C4-2B (cell line): ENCODE measurements around the gene FABP6.

Source experiments
- CTCF ChIP-seq: fragments of 450-650 bp; conservative IDR thresholded peaks from 2 replicates; pipeline ENCODE4 v1.5.1; 2017; ENCODE audit warnings: mild to moderate bottlenecking
- ZFX ChIP-seq: fragments of 450-650 bp; IDR thresholded peaks from 2 replicates; pipeline ENCODE4 v1.6.1; 2017

- TF ChIP-seq CTCF, result no peak
- TF ChIP-seq ZFX, result no peak
Observed at GRCh38 chr5:160229190-160229742, at the start of gene FABP6.
